Vagina (tissue), 2 donors: ENCODE measurements around the gene PTBP1. TPM values are rescaled to one million over a fixed set of nuclear protein-coding genes. Genes with fewer than 3 reads are reported as not detected.

ENCODE experiments used
- DNase-seq, 2 donors: peaks; one replicate each; pipeline ENCODE4 v3.0.0-alpha.2; 2017; ENCODE audit errors: extremely low spot score in 2 of 2
- H3K27ac ChIP-seq: fragments of 200-600 bp; sonication (generic); one replicate; pipeline ENCODE4 v1.5.1; 2019
- H3K27me3 ChIP-seq: fragments of 200-600 bp; sonication (generic); one replicate; pipeline ENCODE4 v1.5.1; 2019
- H3K36me3 ChIP-seq, 2 donors: fragments of 200-600 bp; sonication (generic); one replicate each; pipeline ENCODE4 v1.5.1; 2017 to 2019
- H3K4me1 ChIP-seq: fragments of 200-600 bp; sonication (generic); one replicate; pipeline ENCODE4 v1.5.1; 2019
- H3K4me3 ChIP-seq, 2 donors: fragments of 200-600 bp; sonication (generic); 1 replicate in 1 of 2; 2 replicates in 1 of 2; pipeline ENCODE4 v1.5.1; 2016 to 2019
- H3K9me3 ChIP-seq: fragments of 200-600 bp; sonication (generic); one replicate; pipeline ENCODE4 v1.5.1; 2019
- POLR2A ChIP-seq, 2 donors: fragments of 450-650 bp; IDR thresholded peaks; one replicate each; pipeline ENCODE4 v1.6.1; 2017; ENCODE audit warnings: antibody characterized with exemption in 2 of 2, mild to moderate bottlenecking in 2 of 2, moderate library complexity in 2 of 2
- POLR2AphosphoS5 ChIP-seq, 2 donors: sonication (generic); formaldehyde crosslinking; IDR thresholded peaks; one replicate each; pipeline ENCODE4 v1.9.0; 2017; ENCODE audit warnings: antibody characterized with exemption in 2 of 2, mild to moderate bottlenecking in 2 of 2, low read depth in 1 of 2; ENCODE audit not compliant: insufficient read depth in 1 of 2
- intact Hi-C: fragments of 100-400 bp; cut with DNase I; formaldehyde crosslinking; loops from one replicate; pipeline ENCODE4 v1.15.1; 2023
- total RNA-seq: library from RNA; depleted of rRNA; stranded (reverse); fragments of >200 nt; gene quantifications from one replicate; pipeline ENCODE4 v1.2.3, GENCODE V29; 2016
- TF ChIP-seq, protein P1 (sequence below), 3 experiments: fragments of 450-650 bp in 2 of 3; fragments of 200-600 bp in 1 of 3; sonication (generic) in 1 of 3; IDR thresholded peaks; one replicate each; pipeline ENCODE4 v1.5.1; 2017 to 2019; ENCODE audit warnings: antibody characterized with exemption in 3 of 3, mild to moderate bottlenecking in 2 of 3, moderate library complexity in 2 of 3

The PTBP1 gene
- total RNA-seq, 1 donor from 2014 or later = 230 TPM

DNA sequence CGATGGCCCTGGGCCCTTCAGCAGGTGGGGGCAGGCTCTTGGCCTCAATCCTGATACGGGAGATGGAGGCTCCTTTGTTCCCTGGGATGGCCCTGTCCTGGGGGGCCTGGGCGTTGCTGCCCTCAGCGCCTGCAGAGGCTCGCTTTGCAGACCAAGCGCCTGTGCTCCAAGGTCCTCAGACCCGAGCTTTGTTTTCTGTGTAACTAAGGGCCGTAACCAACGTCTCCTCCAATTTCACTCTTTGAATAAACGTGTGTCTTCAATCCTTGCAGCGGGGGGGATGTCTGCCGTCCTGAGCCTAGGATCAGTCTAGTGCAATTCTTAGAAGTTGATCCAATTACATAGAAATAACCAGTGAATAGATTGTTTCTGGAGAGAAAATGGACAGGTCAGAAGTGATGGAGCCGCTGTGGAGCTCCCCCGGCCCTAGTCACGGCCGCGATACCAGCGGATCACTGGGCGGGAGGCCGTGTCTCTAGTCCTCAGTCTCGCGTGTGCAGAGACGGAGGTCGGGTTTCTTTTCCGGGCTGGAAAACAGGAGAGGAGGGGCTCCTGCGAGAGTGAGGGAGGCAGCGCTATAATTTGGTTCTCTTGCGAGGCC, 5.3 kb downstream of the PTBP1 start:
- H3K4me1 ChIP-seq = peaks cover 57% of the 10 kb centered on the region
- TF ChIP-seq POLR2AphosphoS5 (IDR thresholded peaks at IDR 0.05; ENCODE audit: insufficient read depth in 1 of 2, low read depth in 1 of 2) (no peak), POLR2A (IDR thresholded peaks at IDR 0.05) (no peak)
- TF ChIP-seq, protein P1, sequence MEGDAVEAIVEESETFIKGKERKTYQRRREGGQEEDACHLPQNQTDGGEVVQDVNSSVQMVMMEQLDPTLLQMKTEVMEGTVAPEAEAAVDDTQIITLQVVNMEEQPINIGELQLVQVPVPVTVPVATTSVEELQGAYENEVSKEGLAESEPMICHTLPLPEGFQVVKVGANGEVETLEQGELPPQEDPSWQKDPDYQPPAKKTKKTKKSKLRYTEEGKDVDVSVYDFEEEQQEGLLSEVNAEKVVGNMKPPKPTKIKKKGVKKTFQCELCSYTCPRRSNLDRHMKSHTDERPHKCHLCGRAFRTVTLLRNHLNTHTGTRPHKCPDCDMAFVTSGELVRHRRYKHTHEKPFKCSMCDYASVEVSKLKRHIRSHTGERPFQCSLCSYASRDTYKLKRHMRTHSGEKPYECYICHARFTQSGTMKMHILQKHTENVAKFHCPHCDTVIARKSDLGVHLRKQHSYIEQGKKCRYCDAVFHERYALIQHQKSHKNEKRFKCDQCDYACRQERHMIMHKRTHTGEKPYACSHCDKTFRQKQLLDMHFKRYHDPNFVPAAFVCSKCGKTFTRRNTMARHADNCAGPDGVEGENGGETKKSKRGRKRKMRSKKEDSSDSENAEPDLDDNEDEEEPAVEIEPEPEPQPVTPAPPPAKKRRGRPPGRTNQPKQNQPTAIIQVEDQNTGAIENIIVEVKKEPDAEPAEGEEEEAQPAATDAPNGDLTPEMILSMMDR (IDR thresholded peaks at IDR 0.05) = no peak
- DNase-seq = no peak
- no peaks in the 10 kb centered on the region for H3K9me3 ChIP-seq
- H3K27ac ChIP-seq = peak overlapping the region; percentile 97
- intact Hi-C loops = loop anchor here (5.0 kb wide), 1 partner anchor 45 kb away; no protein-coding TSS in a partner anchor
- peaks cover 0 to 45% of the 10 kb centered on the region in 2 donors for H3K36me3 ChIP-seq
- peak overlapping the region in 1 of 2 donors; percentile 7 for H3K4me3 ChIP-seq
- H3K27me3 ChIP-seq = no peaks in the 10 kb centered on the region

DNA sequence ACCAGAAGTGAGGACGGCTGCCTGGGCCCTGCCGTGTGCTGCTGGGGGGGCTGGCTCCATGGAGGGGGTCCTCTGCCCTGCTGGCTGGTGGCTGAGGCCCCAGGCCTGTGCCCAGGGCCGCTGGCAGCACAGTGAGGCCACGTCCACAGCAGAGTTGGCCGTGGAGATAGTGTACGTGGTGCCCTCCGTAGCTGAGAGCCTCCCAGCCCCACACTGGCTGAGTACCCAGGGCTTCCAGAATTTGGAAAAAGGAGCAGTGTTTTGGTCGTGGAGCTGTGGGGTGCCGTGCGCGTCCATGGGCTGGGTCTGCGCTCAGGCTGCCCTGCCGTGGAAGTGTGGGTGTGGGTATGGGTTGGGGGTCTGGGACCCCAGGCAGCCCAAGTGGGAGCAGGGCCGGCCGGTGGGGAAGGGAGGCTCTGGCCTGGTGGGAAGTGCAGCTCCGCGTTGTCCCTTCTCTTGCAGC, 5.9 kb downstream of the PTBP1 start:
- no peaks in the 10 kb centered on the region for H3K9me3 ChIP-seq
- intact Hi-C loops = loop anchor here (5.0 kb wide), 1 partner anchor 44 kb away; no protein-coding TSS in a partner anchor
- H3K27ac ChIP-seq = no peak overlapping the region
- no peak for DNase-seq
- peaks cover 0 to 50% of the 10 kb centered on the region in 2 donors for H3K36me3 ChIP-seq
- peaks cover 57% of the 10 kb centered on the region for H3K4me1 ChIP-seq
- no peak overlapping the region for H3K4me3 ChIP-seq
- no peaks in the 10 kb centered on the region for H3K27me3 ChIP-seq
- TF ChIP-seq, protein P1 (IDR thresholded peaks at IDR 0.05) = no peak
- TF ChIP-seq POLR2AphosphoS5 (IDR thresholded peaks at IDR 0.05; ENCODE audit: insufficient read depth in 1 of 2, low read depth in 1 of 2) = no peak
- no peak for TF ChIP-seq POLR2A (IDR thresholded peaks at IDR 0.05)

DNA sequence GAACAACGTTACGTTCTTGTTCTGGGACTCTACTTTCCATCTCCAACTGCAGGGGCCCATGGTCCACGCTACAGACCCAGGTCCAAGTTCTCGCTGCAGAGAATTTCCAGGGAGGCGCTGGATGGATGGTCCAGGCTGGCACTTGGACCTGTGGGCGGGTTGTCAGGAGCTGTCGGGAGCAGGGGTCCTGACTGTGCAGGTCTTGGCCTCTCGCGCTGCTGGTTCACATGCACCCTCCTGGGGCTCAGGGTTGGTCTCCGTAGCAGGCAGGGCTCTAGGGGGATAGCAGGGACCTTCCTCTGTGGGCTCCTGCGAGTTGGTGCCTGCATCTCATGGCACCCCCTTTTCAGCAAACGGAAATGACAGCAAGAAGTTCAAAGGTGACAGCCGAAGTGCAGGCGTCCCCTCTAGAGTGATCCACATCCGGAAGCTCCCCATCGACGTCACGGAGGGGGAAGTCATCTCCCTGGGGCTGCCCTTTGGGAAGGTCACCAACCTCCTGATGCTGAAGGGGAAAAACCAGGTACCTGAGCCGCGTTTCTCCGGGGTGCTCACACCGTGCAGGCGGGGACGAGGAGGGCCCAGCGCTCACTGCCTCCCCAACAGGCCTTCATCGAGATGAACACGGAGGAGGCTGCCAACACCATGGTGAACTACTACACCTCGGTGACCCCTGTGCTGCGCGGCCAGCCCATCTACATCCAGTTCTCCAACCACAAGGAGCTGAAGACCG, 6.6 kb downstream of the PTBP1 start:
- no peaks in the 10 kb centered on the region for H3K27me3 ChIP-seq
- peaks cover 0 to 57% of the 10 kb centered on the region in 2 donors for H3K36me3 ChIP-seq
- intact Hi-C loops = loop anchor here (5.0 kb wide), 1 partner anchor 43 kb away; no protein-coding TSS in a partner anchor
- H3K4me1 ChIP-seq = peaks cover 52% of the 10 kb centered on the region
- H3K4me3 ChIP-seq = no peak overlapping the region
- H3K27ac ChIP-seq = no peak overlapping the region
- no peak for TF ChIP-seq POLR2A (IDR thresholded peaks at IDR 0.05)
- TF ChIP-seq, protein P1 (IDR thresholded peaks at IDR 0.05) = no peak
- no peak for TF ChIP-seq POLR2AphosphoS5 (IDR thresholded peaks at IDR 0.05; ENCODE audit: insufficient read depth in 1 of 2, low read depth in 1 of 2)
- no peaks in the 10 kb centered on the region for H3K9me3 ChIP-seq
- DNase-seq = no peak

DNA sequence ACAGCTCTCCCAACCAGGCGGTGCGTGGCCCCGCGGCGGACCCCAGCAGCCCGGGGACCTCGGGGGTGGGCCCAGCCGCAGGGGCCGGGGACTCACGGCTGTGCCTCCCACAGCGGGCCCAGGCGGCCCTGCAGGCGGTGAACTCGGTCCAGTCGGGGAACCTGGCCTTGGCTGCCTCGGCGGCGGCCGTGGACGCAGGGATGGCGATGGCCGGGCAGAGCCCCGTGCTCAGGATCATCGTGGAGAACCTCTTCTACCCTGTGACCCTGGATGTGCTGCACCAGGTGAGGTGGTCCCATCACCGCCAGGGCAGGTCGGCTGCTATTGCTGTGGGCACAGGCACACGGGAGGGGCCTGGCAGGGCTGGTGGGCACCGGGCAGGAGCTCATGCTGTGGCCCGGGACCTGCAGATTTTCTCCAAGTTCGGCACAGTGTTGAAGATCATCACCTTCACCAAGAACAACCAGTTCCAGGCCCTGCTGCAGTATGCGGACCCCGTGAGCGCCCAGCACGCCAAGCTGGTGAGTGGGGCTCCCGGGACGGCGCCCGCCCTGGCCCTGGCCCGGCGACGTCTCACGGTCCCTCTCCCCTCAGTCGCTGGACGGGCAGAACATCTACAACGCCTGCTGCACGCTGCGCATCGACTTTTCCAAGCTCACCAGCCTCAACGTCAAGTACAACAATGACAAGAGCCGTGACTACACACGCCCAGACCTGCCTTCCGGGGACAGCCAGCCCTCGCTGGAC, 7.3 kb downstream of the PTBP1 start:
- no peak for DNase-seq
- H3K36me3 ChIP-seq = peaks cover 0 to 65% of the 10 kb centered on the region in 2 donors

More for the DNA sequence above, 7.3 kb downstream of the PTBP1 start:
- TF ChIP-seq POLR2AphosphoS5 (IDR thresholded peaks at IDR 0.05; ENCODE audit: insufficient read depth in 1 of 2, low read depth in 1 of 2) (no peak), POLR2A (IDR thresholded peaks at IDR 0.05) (no peak)
- TF ChIP-seq, protein P1 (IDR thresholded peaks at IDR 0.05) = no peak
- no peaks in the 10 kb centered on the region for H3K9me3 ChIP-seq
- intact Hi-C loops = loop anchor here (5.0 kb wide), 1 partner anchor 43 kb away; no protein-coding TSS in a partner anchor
- H3K27ac ChIP-seq = no peak overlapping the region
- peaks cover 45% of the 10 kb centered on the region for H3K4me1 ChIP-seq
- no peaks in the 10 kb centered on the region for H3K27me3 ChIP-seq
- H3K4me3 ChIP-seq = no peak overlapping the region
